PC-3 (cell line): Measurements from ENCODE around the gene IFNL1. TPM values are rescaled to one million over a fixed set of nuclear protein-coding genes. Genes with fewer than 3 reads are reported as not detected.
A peak's percentile ranks its signal among the peaks of the same experiment; 100 is the strongest.

Experiments used
- ATAC-seq: fragments of 200-7000 bp; cut with Tn5 transposase; 2 replicates; pipeline ENCODE4 v1.9.1; 2020; ENCODE audit warnings: mild to moderate bottlenecking, moderate library complexity
- BruUV-seq: library from RNA; stranded (reverse); fragments of 400-500 nt; replicated peaks from 2 replicates; lab custom pipeline; 2021; lab: Mats Ljungman, UMichigan
- CTCF ChIA-PET: fragments of 300-600 bp; sonication (Branson Sonifier 250); formaldehyde crosslinking; loops from one replicate; lab custom pipeline; 2022; ENCODE audit warnings: antibody characterized with exemption; lab: Charles Lee
- POLR2A ChIA-PET: fragments of 300-600 bp; sonication (Branson Sonifier 250); formaldehyde crosslinking; loops from one replicate; lab custom pipeline; 2022; ENCODE audit warnings: antibody characterized with exemption; ENCODE audit not compliant: unreplicated experiment; lab: Charles Lee
- DNase-seq: peaks from one replicate; pipeline ENCODE4 v3.0.0-alpha.2; 2015
- H2AFZ ChIP-seq: fragments of 300-600 bp; sonication (generic); 2 replicates; pipeline ENCODE4 v1.6.0; 2016; ENCODE audit warnings: antibody characterized with exemption, low read length
- H3F3A ChIP-seq: fragments of 300-600 bp; sonication (generic); one replicate; pipeline ENCODE4 v1.6.0; 2017; ENCODE audit warnings: antibody characterized with exemption, low read length, control low read depth, mild to moderate bottlenecking; ENCODE audit not compliant: unreplicated experiment
- H3K27ac ChIP-seq: fragments of 300-600 bp; sonication (generic); 2 replicates; pipeline ENCODE4 v1.5.1; 2016; ENCODE audit warnings: mild to moderate bottlenecking, low read length
- H3K27me3 ChIP-seq: fragments of 300-600 bp; sonication (generic); 2 replicates; pipeline ENCODE4 v1.6.1; 2016; ENCODE audit warnings: low read length, mixed read lengths
- H3K36me3 ChIP-seq: fragments of 300-600 bp; sonication (generic); 2 replicates; pipeline ENCODE4 v1.6.1; 2016; ENCODE audit warnings: low read depth, mixed run types, low read length, mixed read lengths
- H3K4me1 ChIP-seq: fragments of 300-600 bp; sonication (generic); 2 replicates; pipeline ENCODE4 v1.5.1; 2016; ENCODE audit warnings: low read length; ENCODE audit not compliant: insufficient read depth
- H3K4me2 ChIP-seq: fragments of 300-600 bp; sonication (generic); 2 replicates; pipeline ENCODE4 v1.6.0; 2016; ENCODE audit warnings: low read length
- H3K4me3 ChIP-seq: fragments of 300-600 bp; sonication (generic); 2 replicates; pipeline ENCODE4 v1.5.1; 2016; ENCODE audit warnings: mild to moderate bottlenecking, low read length, mixed read lengths
- H3K79me2 ChIP-seq: fragments of 300-600 bp; sonication (generic); 2 replicates; pipeline ENCODE4 v1.6.1; 2017; ENCODE audit warnings: low read length, mixed read lengths
- H3K9ac ChIP-seq: fragments of 300-600 bp; sonication (generic); 2 replicates; pipeline ENCODE4 v1.6.0; 2016; ENCODE audit warnings: mild to moderate bottlenecking, low read length
- H3K9me2 ChIP-seq: fragments of 300-600 bp; sonication (generic); replicated peaks from 2 replicates; pipeline ENCODE4 v1.6.1; 2016; ENCODE audit warnings: mixed run types, low read length, mixed read lengths
- H3K9me3 ChIP-seq: fragments of 300-600 bp; sonication (generic); 2 replicates; pipeline ENCODE4 v1.6.1; 2016; ENCODE audit warnings: low read length, mixed read lengths
- H4K20me1 ChIP-seq: fragments of 300-600 bp; sonication (generic); 2 replicates; pipeline ENCODE4 v1.6.1; 2016; ENCODE audit warnings: low read length, mixed read lengths
- CTCF ChIP-seq: fragments of 300-600 bp; sonication (generic); conservative IDR thresholded peaks from 2 replicates; pipeline ENCODE4 v1.5.1; 2017; ENCODE audit warnings: antibody characterized with exemption, low read depth, mild to moderate bottlenecking, low read length
- EZH2 ChIP-seq: fragments of 300-600 bp; sonication (generic); IDR thresholded peaks from one replicate; pipeline ENCODE4 v1.6.1; 2017; ENCODE audit warnings: antibody characterized with exemption, mild to moderate bottlenecking, low read length; ENCODE audit not compliant: unreplicated experiment
- EZH2phosphoT487 ChIP-seq: fragments of 300-600 bp; sonication (generic); IDR thresholded peaks from 2 replicates; pipeline ENCODE4 v1.6.1; 2018; ENCODE audit warnings: mild to moderate bottlenecking, antibody characterized with exemption, low read length, borderline replicate concordance
- intact Hi-C: fragments of 100-400 bp; cut with micrococcal nuclease; formaldehyde crosslinking; loops from 2 replicates; pipeline ENCODE4 v1.9.0; 2023
- total RNA-seq: library from RNA; depleted of rRNA; stranded (reverse); fragments of >200 nt; gene quantifications from 2 replicates; pipeline ENCODE4 v1.2.3, GENCODE V29; 2014

Gene IFNL1
- total RNA-seq, 1 experiment from 2014 or later, result not detected

DNA sequence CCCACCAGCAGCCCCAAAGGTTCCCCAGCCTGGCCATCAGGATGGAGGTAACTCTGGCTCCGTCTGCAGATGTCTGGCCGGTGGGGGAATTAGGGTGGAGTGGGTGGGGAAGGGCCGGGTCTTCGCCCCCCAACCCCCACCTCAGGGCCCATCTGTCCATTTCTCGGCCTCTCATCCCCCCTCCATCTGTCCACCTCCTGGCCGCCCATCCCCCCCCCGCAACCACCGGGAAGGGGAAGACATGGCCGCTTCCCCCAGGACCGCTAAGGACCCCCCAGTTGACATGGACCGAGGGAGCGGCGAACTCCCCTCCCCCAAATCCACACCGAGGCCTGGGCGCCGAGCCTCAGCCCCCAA is 23.7 kb downstream of the IFNL1 start:
- BruUV-seq, result no TSS peak
- H3K9me2 ChIP-seq, result no peaks in the 10 kb centered on the region
- ChIA-PET CTCF (no interaction called here), POLR2A (no interaction called here)
- peak overlapping the region; percentile 86; the same call in 1 of the 2 replicates for H2AFZ ChIP-seq
- H3K27ac ChIP-seq, result no peak overlapping the region
- 0 out of 2 replicates have a peak, but pooled peaks cover 4% of the 10 kb centered on the region for H3K4me1 ChIP-seq
- H3K4me2 ChIP-seq, result peak overlapping the region; percentile 89
- intact Hi-C loops, result loop anchor here (10.0 kb wide), 1 partner anchor 355 kb away; no protein-coding TSS in a partner anchor
- DNase-seq, result no peak
- no peak for TF ChIP-seq EZH2phosphoT487
- no peak for TF ChIP-seq CTCF
- TF ChIP-seq EZH2, result no peak
- peaks cover 12% of the 10 kb centered on the region; the same call in 1 of the 2 replicates for H3K79me2 ChIP-seq
- no peaks in the 10 kb centered on the region for H3K27me3 ChIP-seq
- no peaks in the 10 kb centered on the region for H3F3A ChIP-seq
- no peak for ATAC-seq
- peak overlapping the region; percentile 58; the same call in 1 of the 2 replicates for H3K9ac ChIP-seq
- no peaks in the 10 kb centered on the region for H4K20me1 ChIP-seq
- H3K4me3 ChIP-seq, result peak overlapping the region; percentile 82
- no peaks in the 10 kb centered on the region for H3K9me3 ChIP-seq
- no peaks in the 10 kb centered on the region for H3K36me3 ChIP-seq

GRCh38 chr19:39321117-39321831 is 25.1 kb downstream of the IFNL1 start:
- ATAC-seq (no peak), DNase-seq (no peak)
- H3F3A ChIP-seq, result no peaks in the 10 kb centered on the region
- H4K20me1 ChIP-seq, result no peaks in the 10 kb centered on the region
- H3K36me3 ChIP-seq, result no peaks in the 10 kb centered on the region
- no peaks in the 10 kb centered on the region for H3K9me3 ChIP-seq
- H3K9ac ChIP-seq, result no peak overlapping the region
- H3K4me3 ChIP-seq, result no peak overlapping the region
- H3K79me2 ChIP-seq, result peaks cover 12% of the 10 kb centered on the region; the same call in 1 of the 2 replicates
- ChIA-PET POLR2A (no interaction called here), CTCF (no interaction called here)
- H3K27ac ChIP-seq, result no peak overlapping the region
- H3K27me3 ChIP-seq, result no peaks in the 10 kb centered on the region
- H3K9me2 ChIP-seq, result no peaks in the 10 kb centered on the region
- H3K4me2 ChIP-seq, result no peak overlapping the region
- intact Hi-C loops, result loop anchor here (10.0 kb wide), 1 partner anchor 356 kb away; no protein-coding TSS in a partner anchor
- no TSS peak for BruUV-seq
- H2AFZ ChIP-seq, result no peak overlapping the region
- TF ChIP-seq EZH2 (no peak), CTCF (no peak), EZH2phosphoT487 (no peak)
- H3K4me1 ChIP-seq, result 0 out of 2 replicates have a peak, but pooled peaks cover 4% of the 10 kb centered on the region

- Histone ChIP-seq H3K4me1 (0 out of 2 replicates have a peak, but pooled peaks cover 4% of the 10 kb centered on the region), H3K9me3 (no peaks in the 10 kb centered on the region), H3F3A (no peaks in the 10 kb centered on the region), H4K20me1 (no peaks in the 10 kb centered on the region), H3K9me2 (no peaks in the 10 kb centered on the region), H3K9ac (no peak overlapping the region), H3K4me3 (no peak overlapping the region), H3K4me2 (no peak overlapping the region), H3K36me3 (no peaks in the 10 kb centered on the region), H3K27me3 (no peaks in the 10 kb centered on the region), H2AFZ (no peak overlapping the region), H3K27ac (no peak overlapping the region), H3K79me2 (peaks cover 12% of the 10 kb centered on the region; the same call in 1 of the 2 replicates)
- ChIA-PET CTCF (no interaction called here), POLR2A (no interaction called here)
- no TSS peak for BruUV-seq
- TF ChIP-seq EZH2phosphoT487 (no peak), CTCF (no peak), EZH2 (no peak)
- DNase-seq (no peak), ATAC-seq (no peak)
- intact Hi-C loops, result loop anchor here (10.0 kb wide), 1 partner anchor 357 kb away; no protein-coding TSS in a partner anchor
Observed at GRCh38 chr19:39321832-39322176, 25.6 kb downstream of the IFNL1 start.
